ENCODE data around the gene RAB11FIP3. TPM values are rescaled to one million over a fixed set of nuclear protein-coding genes. Genes with fewer than 3 reads are reported as not detected.

RAB11FIP3 gene
- total and polyA plus RNA-seq, 2 of the 13 experiments (the other 11 are each of a cell fraction or from before 2014, with no cell fraction given): 34.3 to 57.6 TPM

GRCh38 chr16:396199-396598 lies 29.2 kb upstream of the RAB11FIP3 start:
- H3K4me2 ChIP-seq (ENCODE audit: low read depth, low read length): peak overlapping the region; percentile 99
- H3K4me3 ChIP-seq (replicated peaks in 1 of 3; ENCODE audit: insufficient read depth in 1 of 3, low read depth in 2 of 3, low read length in 3 of 3): peak overlapping the region; percentile 60 to 81 (median 81)
- TF ChIP-seq KDM5B (CRISPR knock-in tag; IDR thresholded peaks at IDR 0.05; ENCODE audit: borderline replicate concordance) (0 out of 2 replicates have a peak, but pooled peaks have one; percentile 52), ELF4 (CRISPR knock-in tag; IDR thresholded peaks at IDR 0.05; ENCODE audit: borderline replicate concordance) (0 out of 2 replicates have a peak, but pooled peaks have one; percentile 20), ZSCAN31 (CRISPR knock-in tag; IDR thresholded peaks at IDR 0.05; ENCODE audit: low read depth) (0 out of 2 replicates have a peak, but pooled peaks have one; percentile 43), SIN3B (IDR thresholded peaks at IDR 0.05; ENCODE audit: low read length) (no peak), ZBTB1 (CRISPR knock-in tag; IDR thresholded peaks at IDR 0.05; ENCODE audit: borderline replicate concordance) (no peak), ZNF691 (CRISPR knock-in tag; IDR thresholded peaks at IDR 0.05; ENCODE audit: borderline replicate concordance, low read depth) (no peak), ZNF710 (CRISPR knock-in tag; IDR thresholded peaks at IDR 0.05; ENCODE audit: borderline replicate concordance) (0 out of 2 replicates have a peak, but pooled peaks have one; percentile 15), SPEN (CRISPR knock-in tag; IDR thresholded peaks at IDR 0.05; ENCODE audit: low read depth) (0 out of 2 replicates have a peak, but pooled peaks have one; percentile 29), ZNF136 (CRISPR knock-in tag; IDR thresholded peaks at IDR 0.05; ENCODE audit: low read depth) (0 out of 2 replicates have a peak, but pooled peaks have one; percentile 30), ZNF468 (CRISPR knock-in tag; IDR thresholded peaks at IDR 0.05) (0 out of 2 replicates have a peak, but pooled peaks have one; percentile 9)
- no peaks in the 10 kb centered on the region for H3K9me3 ChIP-seq (ENCODE audit: low read length)
- H3K27me3 ChIP-seq (ENCODE audit: control insufficient read depth in 1 of 2, insufficient read depth in 2 of 2, low read length in 2 of 2): no peaks in the 10 kb centered on the region
- ATAC-seq (no peak), DNase-seq (ENCODE audit: low spot score) (no peak), FAIRE-seq (no peak)
- in situ Hi-C loops (cut with HindIII; ENCODE audit: extremely low pct_ligation_motif_present, low pct_unique_long_range_greater_than_20kb): loop anchor here (5.0 kb wide), 1 partner anchor 101 kb away; no protein-coding TSS in a partner anchor
- ChIA-PET CTCF (ENCODE audit: low intra/inter-chr PET ratio, low total read pairs) (no interaction called here), POLR2A (interaction anchor here (0.9 to 1.7 kb wide), 3 partner anchors 10 to 131 kb away, joined by 3 to 10 read pairs (median 4); partner anchors contain the start of gene CAPN15)
- TSS peak; percentile 59 for BruUV-seq (replicated peaks)
- peaks cover 0 to 4% of the 10 kb centered on the region in 2 experiments; a peak in 2 of 5 replicates for H3K36me3 ChIP-seq (replicated peaks in 1 of 2; ENCODE audit: control insufficient read depth in 1 of 2, insufficient read depth in 2 of 2, low read length in 2 of 2)
- H3K4me1 ChIP-seq (ENCODE audit: insufficient read depth, low read length): peaks cover 37% of the 10 kb centered on the region
- H3K79me2 ChIP-seq (ENCODE audit: insufficient read depth, low read length): peaks cover 14% of the 10 kb centered on the region
- peak overlapping the region; percentile 88 for H3K9ac ChIP-seq (ENCODE audit: insufficient read depth, low read depth, low read length)
- intact Hi-C loops (cut with micrococcal nuclease; ENCODE audit: unreplicated experiment): no loop called here
- 10% methylated on average over 3 of the region's 3 CpGs for WGBS (ENCODE audit: low lambda C conversion rate)
- peak overlapping the region; percentile 94 for H3K27ac ChIP-seq (ENCODE audit: extremely low read length, insufficient read depth, low read length)
- no peak overlapping the region for H2AFZ ChIP-seq (ENCODE audit: low read length)
- H4K20me1 ChIP-seq (ENCODE audit: insufficient read depth, low read length): no peaks in the 10 kb centered on the region
